Neural crest cell (in vitro differentiated cells): ENCODE results near the gene CHKA. TPM values are rescaled to one million over a fixed set of nuclear protein-coding genes. Genes with fewer than 3 reads are reported as not detected.

ENCODE experiments used
- DNase-seq: peaks from one replicate; pipeline ENCODE4 v3.0.0; 2021; ENCODE audit warnings: low read depth, mixed read lengths, low spot score
- H3K27ac Mint-ChIP-seq: one replicate; pipeline ENCODE4 v1.8.0; 2021; ENCODE audit warnings: mild to moderate bottlenecking, mixed read lengths; ENCODE audit not compliant: unreplicated experiment
- H3K27me3 Mint-ChIP-seq: 2 replicates; pipeline ENCODE4 v1.8.0; 2021; ENCODE audit warnings: low read depth, mild to moderate bottlenecking, mixed read lengths
- H3K36me3 Mint-ChIP-seq: 2 replicates; pipeline ENCODE4 v1.8.0; 2021; ENCODE audit warnings: low read depth, mild to moderate bottlenecking, mixed read lengths
- H3K4me1 Mint-ChIP-seq: 2 replicates; pipeline ENCODE4 v1.8.0; 2021; ENCODE audit warnings: mixed read lengths
- H3K4me3 Mint-ChIP-seq: one replicate; pipeline ENCODE4 v1.8.0; 2021; ENCODE audit warnings: mild to moderate bottlenecking, mixed read lengths
- H3K9me3 Mint-ChIP-seq: 2 replicates; pipeline ENCODE4 v1.8.0; 2021; ENCODE audit warnings: mixed read lengths
- CTCF ChIP-seq: fragments of 200-600 bp; sonication (generic); conservative IDR thresholded peaks from 2 replicates; pipeline ENCODE4 v1.5.0; 2021; ENCODE audit warnings: antibody characterized with exemption, mild to moderate bottlenecking
- total RNA-seq: library from RNA; stranded (reverse); gene quantifications from 2 replicates; pipeline ENCODE4 v1.2.1, GENCODE V29; 2021

Gene CHKA
- total RNA-seq, 1 donor from 2014 or later = 44.2 TPM

GRCh38 chr11:68142441-68143309 is 21.5 kb upstream of the CHKA start:
- no peaks in the 10 kb centered on the region for H3K27me3 Mint-ChIP-seq
- H3K4me3 Mint-ChIP-seq = no peak overlapping the region
- no peaks in the 10 kb centered on the region for H3K4me1 Mint-ChIP-seq
- no peak overlapping the region for H3K27ac Mint-ChIP-seq
- H3K36me3 Mint-ChIP-seq = peaks cover 2% of the 10 kb centered on the region
- DNase-seq = no peak
- no peak for TF ChIP-seq CTCF
- no peaks in the 10 kb centered on the region for H3K9me3 Mint-ChIP-seq

GRCh38 chr11:68142028-68142412 is 20.8 kb upstream of the CHKA start:
- DNase-seq = no peak
- H3K4me3 Mint-ChIP-seq = no peak overlapping the region
- H3K4me1 Mint-ChIP-seq = no peaks in the 10 kb centered on the region
- H3K9me3 Mint-ChIP-seq = no peaks in the 10 kb centered on the region
- H3K27me3 Mint-ChIP-seq = no peaks in the 10 kb centered on the region
- peaks cover 2% of the 10 kb centered on the region for H3K36me3 Mint-ChIP-seq
- H3K27ac Mint-ChIP-seq = no peak overlapping the region
- no peak for TF ChIP-seq CTCF

GRCh38 chr11:68141246-68142027 is 20.2 kb upstream of the CHKA start:
- Mint-ChIP-seq H3K4me3 (no peak overlapping the region), H3K9me3 (no peaks in the 10 kb centered on the region), H3K27ac (no peak overlapping the region), H3K4me1 (no peaks in the 10 kb centered on the region), H3K36me3 (peaks cover 2% of the 10 kb centered on the region), H3K27me3 (no peaks in the 10 kb centered on the region)
- no peak for DNase-seq
- TF ChIP-seq CTCF = no peak

GRCh38 chr11:68140496-68141245 is 19.5 kb upstream of the CHKA start:
- Mint-ChIP-seq H3K36me3 (peaks cover 5% of the 10 kb centered on the region), H3K4me1 (no peaks in the 10 kb centered on the region), H3K4me3 (no peak overlapping the region), H3K27me3 (no peaks in the 10 kb centered on the region), H3K27ac (no peak overlapping the region), H3K9me3 (peaks cover 3% of the 10 kb centered on the region)
- TF ChIP-seq CTCF = no peak
- DNase-seq = no peak

GRCh38 chr11:68138237-68138636 is 17.0 kb upstream of the CHKA start:
- no peak for TF ChIP-seq CTCF
- DNase-seq = no peak
- H3K4me3 Mint-ChIP-seq = no peak overlapping the region
- no peaks in the 10 kb centered on the region for H3K4me1 Mint-ChIP-seq
- peaks cover 10% of the 10 kb centered on the region for H3K9me3 Mint-ChIP-seq
- H3K36me3 Mint-ChIP-seq = peaks cover 13% of the 10 kb centered on the region
- no peaks in the 10 kb centered on the region for H3K27me3 Mint-ChIP-seq
- H3K27ac Mint-ChIP-seq = no peak overlapping the region
